Trophoblast cell (in vitro differentiated cells and primary cell): ENCODE measurements around the gene SCN1B.

Experiments
- DNase-seq, 2 donors: peaks; one replicate each; pipeline ENCODE4 v3.0.0-alpha.2; 2016
- H2AFZ ChIP-seq: 2 replicates; pipeline ENCODE4 v1.6.1; 2013; ENCODE audit warnings: low read length, moderate library complexity, mild to moderate bottlenecking; ENCODE audit not compliant: insufficient read depth, poor library complexity
- H2AK5ac ChIP-seq: 2 replicates; pipeline ENCODE4 v1.6.1; 2013; ENCODE audit warnings: mild to moderate bottlenecking, low read length
- H2BK120ac ChIP-seq: 2 replicates; pipeline ENCODE4 v1.6.1; 2013; ENCODE audit warnings: low read length, mild to moderate bottlenecking, moderate library complexity; ENCODE audit not compliant: insufficient read depth, poor library complexity
- H2BK12ac ChIP-seq: 2 replicates; pipeline ENCODE4 v1.6.1; 2013; ENCODE audit warnings: mild to moderate bottlenecking, low read length, moderate library complexity
- H2BK5ac ChIP-seq: 2 replicates; pipeline ENCODE4 v1.6.1; 2013; ENCODE audit warnings: low read length, low read depth, moderate library complexity, mild to moderate bottlenecking; ENCODE audit not compliant: poor library complexity
- H3K14ac ChIP-seq: 2 replicates; pipeline ENCODE4 v1.6.1; 2013; ENCODE audit warnings: mild to moderate bottlenecking, low read length
- H3K18ac ChIP-seq: 2 replicates; pipeline ENCODE4 v1.6.1; 2013; ENCODE audit warnings: mild to moderate bottlenecking, low read length
- H3K23ac ChIP-seq: 2 replicates; pipeline ENCODE4 v1.6.1; 2013; ENCODE audit warnings: low read length
- H3K27ac ChIP-seq: 2 replicates; pipeline ENCODE4 v1.5.1; 2013; ENCODE audit warnings: low read depth, mild to moderate bottlenecking, inconsistent platforms, low read length, moderate library complexity
- H3K27me3 ChIP-seq: 2 replicates; pipeline ENCODE4 v1.6.1; 2013; ENCODE audit warnings: inconsistent platforms, mild to moderate bottlenecking, low read length, moderate library complexity; ENCODE audit not compliant: insufficient read depth
- H3K36me3 ChIP-seq, 2 experiments: 1 replicate in 1 of 2; 2 replicates in 1 of 2; pipeline ENCODE4 v1.6.1; 2013; ENCODE audit warnings: low read length in 2 of 2, mild to moderate bottlenecking in 2 of 2, moderate library complexity in 1 of 2; ENCODE audit not compliant: insufficient read depth in 2 of 2, control insufficient read depth in 1 of 2
- H3K4ac ChIP-seq: 2 replicates; pipeline ENCODE4 v1.6.1; 2013; ENCODE audit warnings: low read depth, mild to moderate bottlenecking, low read length, moderate library complexity
- H3K4me1 ChIP-seq, 2 experiments: 1 replicate in 1 of 2; 2 replicates in 1 of 2; pipeline ENCODE4 v1.6.1; 2013; ENCODE audit warnings: low read length in 2 of 2, mild to moderate bottlenecking in 2 of 2, moderate library complexity in 1 of 2; ENCODE audit not compliant: insufficient read depth in 2 of 2, control insufficient read depth in 1 of 2
- H3K4me2 ChIP-seq: 2 replicates; pipeline ENCODE4 v1.6.1; 2013; ENCODE audit warnings: inconsistent platforms, mild to moderate bottlenecking, low read length, moderate library complexity
- H3K4me3 ChIP-seq: 2 replicates; pipeline ENCODE4 v1.5.1; 2013; ENCODE audit warnings: mild to moderate bottlenecking, low read depth, low read length, inconsistent platforms
- H3K79me1 ChIP-seq: one replicate; pipeline ENCODE4 v1.6.1; 2013; ENCODE audit warnings: low read length
- H3K79me2 ChIP-seq: 2 replicates; pipeline ENCODE4 v1.6.1; 2013; ENCODE audit warnings: low read length, mild to moderate bottlenecking; ENCODE audit not compliant: control insufficient read depth, insufficient read depth, poor library complexity
- H3K9ac ChIP-seq: 2 replicates; pipeline ENCODE4 v1.6.1; 2013; ENCODE audit warnings: mild to moderate bottlenecking, low read length
- H3K9me3 ChIP-seq: 2 replicates; pipeline ENCODE4 v1.6.1; 2013; ENCODE audit warnings: low read depth, mild to moderate bottlenecking, control low read depth, inconsistent platforms, low read length; ENCODE audit not compliant: insufficient read depth
- H4K12ac ChIP-seq: 2 replicates; pipeline ENCODE4 v1.6.1; 2013; ENCODE audit warnings: low read depth, mild to moderate bottlenecking, low read length, moderate library complexity
- H4K8ac ChIP-seq: 2 replicates; pipeline ENCODE4 v1.6.1; 2013; ENCODE audit warnings: low read depth, mild to moderate bottlenecking, low read length, moderate library complexity
- H4K91ac ChIP-seq: one replicate; pipeline ENCODE4 v1.6.1; 2013; ENCODE audit warnings: low read depth, mild to moderate bottlenecking, low read length, moderate library complexity
- WGBS: extraction: QIAGEN DNeasy Blood & Tissue Kit; methylation state at CpG from one replicate; pipeline ENCODE4 v1.1.7; 2013; ENCODE audit warnings: missing lambda C conversion rate; ENCODE audit not compliant: insufficient read length, insufficient coverage; ENCODE audit errors: extremely low coverage; 5-methylcytosine and 5-hydroxymethylcytosine counted together

SCN1B gene

GRCh38 chr19:35037716-35038622 is 7.7 kb downstream of the SCN1B start:
- Histone ChIP-seq H3K9ac (no peak overlapping the region), H3K4me2 (no peak overlapping the region), H3K4me1 (peaks cover 13 to 17% of the 10 kb centered on the region in 2 experiments), H3K23ac (no peak overlapping the region), H2AFZ (no peak overlapping the region), H3K4ac (no peak overlapping the region), H3K36me3 (no peaks in the 10 kb centered on the region), H3K27ac (no peak overlapping the region), H4K8ac (no peak overlapping the region), H3K27me3 (no peaks in the 10 kb centered on the region), H3K18ac (no peak overlapping the region), H3K14ac (no peak overlapping the region), H2AK5ac (no peak overlapping the region), H2BK120ac (no peak overlapping the region), H3K9me3 (no peaks in the 10 kb centered on the region), H3K79me2 (no peaks in the 10 kb centered on the region), H4K91ac (no peak overlapping the region), H4K12ac (no peak overlapping the region), H2BK12ac (no peak overlapping the region), H3K4me3 (no peak overlapping the region), H2BK5ac (no peak overlapping the region), H3K79me1 (peaks cover 13% of the 10 kb centered on the region)
- WGBS = no CpG with 5 or more reads among the region's 13 CpGs
- no peak for DNase-seq

- H4K8ac ChIP-seq = no peak overlapping the region
- no peak overlapping the region for H2AFZ ChIP-seq
- H2BK120ac ChIP-seq = no peak overlapping the region
- no peak overlapping the region for H3K4me3 ChIP-seq
- WGBS = no CpG with 5 or more reads among the region's 17 CpGs
- no peaks in the 10 kb centered on the region for H3K36me3 ChIP-seq
- H4K91ac ChIP-seq = no peak overlapping the region
- H3K79me1 ChIP-seq = peaks cover 13% of the 10 kb centered on the region
- DNase-seq = no peak
- H3K14ac ChIP-seq = no peak overlapping the region
- H2BK5ac ChIP-seq = no peak overlapping the region
- no peak overlapping the region for H2BK12ac ChIP-seq
- H3K27ac ChIP-seq = no peak overlapping the region
- H3K18ac ChIP-seq = no peak overlapping the region
- no peaks in the 10 kb centered on the region for H3K27me3 ChIP-seq
- peak overlapping the region; percentile 49 for H2AK5ac ChIP-seq
- H3K4ac ChIP-seq = no peak overlapping the region
- H4K12ac ChIP-seq = no peak overlapping the region
- H3K4me1 ChIP-seq = peaks cover 13 to 17% of the 10 kb centered on the region in 2 experiments
- no peaks in the 10 kb centered on the region for H3K79me2 ChIP-seq
- peaks cover under 1% of the 10 kb centered on the region for H3K9me3 ChIP-seq
- H3K23ac ChIP-seq = no peak overlapping the region
- no peak overlapping the region for H3K9ac ChIP-seq
- no peak overlapping the region for H3K4me2 ChIP-seq
These were observed 8.6 kb downstream of the SCN1B start for GRCh38 chr19:35038623-35039512.

GRCh38 chr19:35039881-35040825 is 9.9 kb downstream of the SCN1B start:
- Histone ChIP-seq H3K4me2 (peak overlapping the region; percentile 81), H2BK120ac (no peak overlapping the region), H3K79me1 (peaks cover 13% of the 10 kb centered on the region), H3K36me3 (no peaks in the 10 kb centered on the region), H2AK5ac (no peak overlapping the region), H3K4ac (no peak overlapping the region), H3K23ac (no peak overlapping the region), H2BK12ac (peak overlapping the region; percentile 5), H3K18ac (no peak overlapping the region), H3K14ac (no peak overlapping the region), H2AFZ (no peak overlapping the region), H4K12ac (no peak overlapping the region), H3K4me3 (peak overlapping the region; percentile 15), H4K8ac (no peak overlapping the region), H3K9ac (no peak overlapping the region), H4K91ac (peak overlapping the region; percentile 1), H3K27ac (no peak overlapping the region), H3K27me3 (no peaks in the 10 kb centered on the region), H2BK5ac (no peak overlapping the region), H3K4me1 (peaks cover 13 to 17% of the 10 kb centered on the region in 2 experiments), H3K9me3 (peaks cover 3% of the 10 kb centered on the region), H3K79me2 (no peaks in the 10 kb centered on the region)
- WGBS = no CpG with 5 or more reads among the region's 39 CpGs
- no peak for DNase-seq
